Left lung (tissue), 10 donors: ENCODE results near the gene USP35. TPM values are rescaled to one million over a fixed set of nuclear protein-coding genes. Genes with fewer than 3 reads are reported as not detected.

Experiments
- ATAC-seq: fragments of 200-7000 bp; cut with Tn5 transposase; one replicate; pipeline ENCODE4 v1.9.1; 2020; ENCODE audit warnings: moderate library complexity
- DNase-seq, 4 donors: peaks; one replicate each; pipeline ENCODE4 v3.0.0-alpha.2; 2013 to 2020
- H3K27ac ChIP-seq, 2 donors: fragments of 200-600 bp; sonication (generic) in 1 of 2; one replicate each; pipeline versions ENCODE4 v1.5.0 to v1.8.0; 2020 to 2021
- H3K27me3 ChIP-seq, 2 donors: fragments of 200-600 bp; sonication (generic) in 1 of 2; one replicate each; pipeline versions ENCODE4 v1.5.0 to v1.8.0; 2020 to 2021
- H3K36me3 ChIP-seq, 2 donors: fragments of 200-600 bp; sonication (generic) in 1 of 2; one replicate each; pipeline versions ENCODE4 v1.5.0 to v1.8.0; 2020 to 2021
- H3K4me1 ChIP-seq, 2 donors: fragments of 200-600 bp; one replicate each; pipeline ENCODE4 v1.8.0; 2021
- H3K4me3 ChIP-seq, 2 donors: fragments of 200-600 bp; sonication (generic) in 1 of 2; one replicate each; pipeline versions ENCODE4 v1.5.0 to v1.8.0; 2020 to 2021; ENCODE audit warnings: mild to moderate bottlenecking in 1 of 2
- H3K9me3 ChIP-seq, 2 donors: fragments of 200-600 bp; sonication (generic) in 1 of 2; one replicate each; pipeline versions ENCODE4 v1.5.0 to v1.8.0; 2020 to 2021
- intact Hi-C, 2 donors: fragments of 100-400 bp; cut with DNase I; formaldehyde crosslinking; loops; one replicate each; pipeline versions ENCODE4 v1.11.2 to v1.14.2; 2022
- polyA plus RNA-seq, 6 donors: library from polyadenylated mRNA; unstranded; fragments of 120-200 nt; gene quantifications; one replicate each; pipeline ENCODE4 v1.2.1, GENCODE V29; 2013; ENCODE audit not compliant: insufficient read length in 6 of 6
- total RNA-seq, 2 donors: library from RNA; stranded (reverse); fragmentation: NEBNext Ultra II Directional; extraction: Animal tissue kit (Norgen Biotek cat#: 25700); gene quantifications; one replicate each; pipeline ENCODE4 v1.2.1, GENCODE V29; 2021
- TF ChIP-seq, protein P1 (sequence below), 2 donors: fragments of 200-600 bp; sonication (generic) in 1 of 2; IDR thresholded peaks; one replicate each; pipeline versions ENCODE4 v1.5.0 to v1.8.0; 2021; ENCODE audit warnings: antibody characterized with exemption in 2 of 2
- donor health status: DM: no; HTN: yes; CAD: no.
- donor health status: DM: no; HTN: no; CAD: no.

USP35 gene
- total and polyA plus RNA-seq, 8 donors: 5.8 to 8.2 (median 6.9) TPM

DNA sequence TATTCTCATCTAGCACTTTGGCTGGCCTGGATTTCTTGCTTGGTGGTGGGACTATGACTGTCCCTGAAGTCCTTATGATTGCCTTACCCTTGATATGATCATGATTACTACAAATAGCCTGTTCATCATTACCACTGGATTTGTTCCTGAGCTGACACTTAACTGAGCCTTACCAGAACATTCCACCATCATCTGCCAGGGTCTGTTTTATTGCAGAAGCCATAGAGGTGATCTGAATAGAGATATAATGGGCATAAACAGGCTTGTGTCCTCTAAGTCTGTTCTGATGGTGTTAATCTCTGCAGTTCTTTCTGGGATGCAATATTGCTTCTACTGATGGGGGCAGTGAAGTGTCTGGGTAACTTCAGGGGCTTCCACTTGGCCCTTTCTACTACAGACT, 36.9 kb upstream of the USP35 start:
- Histone ChIP-seq H3K4me3 (no peak overlapping the region), H3K4me1 (no peaks in the 10 kb centered on the region), H3K27me3 (no peaks in the 10 kb centered on the region), H3K36me3 (no peaks in the 10 kb centered on the region), H3K9me3 (no peaks in the 10 kb centered on the region), H3K27ac (no peak overlapping the region)
- ATAC-seq (no peak), DNase-seq (no peak)
- intact Hi-C loops: no loop called here
- TF ChIP-seq, protein P1, sequence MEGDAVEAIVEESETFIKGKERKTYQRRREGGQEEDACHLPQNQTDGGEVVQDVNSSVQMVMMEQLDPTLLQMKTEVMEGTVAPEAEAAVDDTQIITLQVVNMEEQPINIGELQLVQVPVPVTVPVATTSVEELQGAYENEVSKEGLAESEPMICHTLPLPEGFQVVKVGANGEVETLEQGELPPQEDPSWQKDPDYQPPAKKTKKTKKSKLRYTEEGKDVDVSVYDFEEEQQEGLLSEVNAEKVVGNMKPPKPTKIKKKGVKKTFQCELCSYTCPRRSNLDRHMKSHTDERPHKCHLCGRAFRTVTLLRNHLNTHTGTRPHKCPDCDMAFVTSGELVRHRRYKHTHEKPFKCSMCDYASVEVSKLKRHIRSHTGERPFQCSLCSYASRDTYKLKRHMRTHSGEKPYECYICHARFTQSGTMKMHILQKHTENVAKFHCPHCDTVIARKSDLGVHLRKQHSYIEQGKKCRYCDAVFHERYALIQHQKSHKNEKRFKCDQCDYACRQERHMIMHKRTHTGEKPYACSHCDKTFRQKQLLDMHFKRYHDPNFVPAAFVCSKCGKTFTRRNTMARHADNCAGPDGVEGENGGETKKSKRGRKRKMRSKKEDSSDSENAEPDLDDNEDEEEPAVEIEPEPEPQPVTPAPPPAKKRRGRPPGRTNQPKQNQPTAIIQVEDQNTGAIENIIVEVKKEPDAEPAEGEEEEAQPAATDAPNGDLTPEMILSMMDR (IDR thresholded peaks at IDR 0.05): no peak

DNA sequence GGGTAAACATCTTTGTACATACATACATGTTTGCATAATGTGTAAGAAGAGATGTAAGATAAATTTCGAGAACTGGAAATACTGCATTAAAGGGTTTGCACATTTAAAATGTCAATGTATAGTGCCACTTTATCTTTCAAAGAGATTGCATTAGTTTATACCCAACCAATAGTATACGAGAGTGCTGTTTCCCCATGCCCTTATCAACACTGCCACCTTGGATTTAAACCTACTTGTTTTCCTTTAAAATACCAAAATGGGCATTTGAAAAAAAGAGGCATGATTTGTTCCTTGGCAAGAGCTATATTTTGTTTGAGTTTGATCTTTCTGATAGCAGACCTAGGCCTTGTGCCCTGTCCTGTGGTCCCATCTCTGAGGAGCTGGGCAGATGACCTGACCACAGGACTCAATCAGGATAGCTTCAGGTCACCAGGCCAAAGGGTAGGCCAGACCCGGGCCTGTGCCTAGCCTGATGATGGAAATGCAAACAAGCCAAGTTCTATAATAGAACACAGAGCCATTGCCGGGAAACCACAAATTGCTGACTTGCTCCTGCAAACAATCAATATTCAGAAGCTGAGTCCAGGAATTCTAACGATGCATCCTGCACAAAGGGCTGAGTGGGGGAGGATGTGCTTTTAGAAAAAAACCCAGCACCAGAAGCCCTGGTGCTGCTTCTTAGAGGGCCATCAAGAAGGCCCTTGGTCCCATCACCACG, 32.4 kb upstream of the USP35 start:
- no peaks in the 10 kb centered on the region for H3K9me3 ChIP-seq
- no peaks in the 10 kb centered on the region for H3K27me3 ChIP-seq
- TF ChIP-seq, protein P1 (IDR thresholded peaks at IDR 0.05): no peak
- intact Hi-C loops: no loop called here
- DNase-seq: no peak
- no peak overlapping the region for H3K27ac ChIP-seq
- H3K36me3 ChIP-seq: no peaks in the 10 kb centered on the region
- H3K4me1 ChIP-seq: no peaks in the 10 kb centered on the region
- H3K4me3 ChIP-seq: no peak overlapping the region
- no peak for ATAC-seq

GRCh38 chr11:78158987-78159652, 29.6 kb upstream of the USP35 start:
- H3K36me3 ChIP-seq: no peaks in the 10 kb centered on the region
- H3K4me3 ChIP-seq: no peak overlapping the region
- no peaks in the 10 kb centered on the region for H3K9me3 ChIP-seq
- no peak overlapping the region for H3K27ac ChIP-seq
- TF ChIP-seq, protein P1 (IDR thresholded peaks at IDR 0.05): no peak
- DNase-seq (peak in 1 of 4 donors; percentile 66), ATAC-seq (peak; percentile 43)
- no peaks in the 10 kb centered on the region for H3K4me1 ChIP-seq
- intact Hi-C loops: no loop called here
- no peaks in the 10 kb centered on the region for H3K27me3 ChIP-seq

- TF ChIP-seq, protein P1 (IDR thresholded peaks at IDR 0.05): no peak
- ATAC-seq: no peak
- no peaks in the 10 kb centered on the region for H3K36me3 ChIP-seq
- H3K9me3 ChIP-seq: no peaks in the 10 kb centered on the region
- H3K27me3 ChIP-seq: no peaks in the 10 kb centered on the region
- intact Hi-C loops: no loop called here
- no peak overlapping the region for H3K27ac ChIP-seq
- H3K4me1 ChIP-seq: no peaks in the 10 kb centered on the region
- no peak overlapping the region for H3K4me3 ChIP-seq
- no peak for DNase-seq
Observed at GRCh38 chr11:78160557-78160956, 28.2 kb upstream of the USP35 start.

- no peaks in the 10 kb centered on the region for H3K27me3 ChIP-seq
- no peak overlapping the region for H3K4me3 ChIP-seq
- TF ChIP-seq, protein P1 (IDR thresholded peaks at IDR 0.05): no peak
- DNase-seq (no peak), ATAC-seq (no peak)
- no peaks in the 10 kb centered on the region for H3K4me1 ChIP-seq
- no peak overlapping the region for H3K27ac ChIP-seq
- no peaks in the 10 kb centered on the region for H3K9me3 ChIP-seq
- H3K36me3 ChIP-seq: no peaks in the 10 kb centered on the region
- intact Hi-C loops: no loop called here
Observed at GRCh38 chr11:78161346-78161745, 27.4 kb upstream of the USP35 start.
